ENCODE measurements around the gene ATP13A5. TPM values are rescaled to one million over a fixed set of nuclear protein-coding genes. Genes with fewer than 3 reads are reported as not detected.

The ATP13A5 gene
- total RNA-seq, 2 experiments from 2014 or later, result not detected

DNA sequence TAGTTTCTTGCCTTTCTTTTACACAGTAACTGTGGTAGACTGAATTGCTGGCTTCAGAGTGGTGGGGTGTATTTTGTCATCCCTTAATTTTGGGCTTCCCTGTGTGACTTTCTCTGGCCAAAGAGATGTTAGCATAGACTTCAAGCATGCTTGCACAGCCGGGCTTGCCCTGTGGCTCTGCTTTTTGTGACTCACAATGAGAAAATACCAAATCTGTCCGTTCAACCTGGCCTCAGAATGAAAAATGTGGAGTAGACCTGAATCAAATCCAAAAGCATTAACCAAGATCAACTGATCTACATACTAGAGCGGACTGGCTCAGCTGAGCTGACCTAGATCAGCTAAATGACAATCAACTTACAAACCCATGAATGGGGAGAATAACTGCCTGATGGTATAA lies 86.2 kb downstream of the ATP13A5 start:
- ChIA-PET POLR2A (no interaction called here), CTCF (no interaction called here)
- Mint-ChIP-seq H3K36me3 (ENCODE audit: low read depth) (no peaks in the 10 kb centered on the region), H3K27ac (no peak overlapping the region), H3K4me3 (no peak overlapping the region), H3K27me3 (ENCODE audit: low read depth) (no peaks in the 10 kb centered on the region), H3K4me1 (ENCODE audit: low read depth) (no peaks in the 10 kb centered on the region), H3K9me3 (ENCODE audit: insufficient read depth) (no peaks in the 10 kb centered on the region)
- DNase-seq, result no peak
- ATAC-seq, result no peak

DNA sequence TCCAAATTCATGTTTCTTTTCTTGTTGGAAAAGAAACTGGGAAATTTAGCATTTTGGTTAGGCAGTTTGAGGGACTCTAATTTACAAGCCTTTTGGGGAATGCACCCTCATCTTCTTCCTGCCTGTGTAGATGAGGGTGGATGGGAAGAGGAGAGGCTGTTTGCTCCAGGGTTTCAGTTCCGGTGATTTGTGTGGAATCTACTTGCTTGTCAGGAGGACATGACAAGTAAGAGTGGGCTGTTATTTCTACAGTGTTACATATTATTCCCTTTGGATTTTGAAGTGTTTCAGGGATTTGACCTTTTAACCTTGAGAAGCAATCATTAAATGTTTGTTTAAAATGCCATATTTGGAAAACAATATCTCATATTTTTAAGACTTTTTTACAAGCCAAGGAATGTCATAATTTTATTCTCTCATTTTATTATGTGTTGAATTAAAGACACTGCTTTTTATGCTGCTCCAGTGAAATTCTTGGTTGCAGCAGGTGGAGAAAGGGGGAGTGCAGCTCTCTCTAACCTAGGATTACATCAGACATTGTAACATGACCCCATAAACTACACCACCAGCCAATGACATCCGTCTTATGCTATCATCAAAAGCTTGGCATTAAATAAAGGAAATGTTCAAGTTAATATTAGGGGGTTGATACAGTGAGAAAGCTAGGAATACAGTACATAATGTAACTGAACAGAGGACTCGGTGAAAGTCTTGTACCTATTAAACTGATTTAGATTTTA lies 107.3 kb downstream of the ATP13A5 start:
- no peaks in the 10 kb centered on the region for H3K27me3 Mint-ChIP-seq (ENCODE audit: low read depth)
- no peak for ATAC-seq
- H3K4me1 Mint-ChIP-seq (ENCODE audit: low read depth), result no peaks in the 10 kb centered on the region
- no peak overlapping the region for H3K4me3 Mint-ChIP-seq
- no peak for DNase-seq
- POLR2A ChIA-PET, result no interaction called here
- H3K27ac Mint-ChIP-seq, result no peak overlapping the region
- no peaks in the 10 kb centered on the region for H3K36me3 Mint-ChIP-seq (ENCODE audit: low read depth)
- CTCF ChIA-PET, result no interaction called here
- no peaks in the 10 kb centered on the region for H3K9me3 Mint-ChIP-seq (ENCODE audit: insufficient read depth)

- no peak for ATAC-seq
- Mint-ChIP-seq H3K27ac (no peak overlapping the region), H3K9me3 (ENCODE audit: insufficient read depth) (no peaks in the 10 kb centered on the region), H3K4me3 (no peak overlapping the region), H3K4me1 (ENCODE audit: low read depth) (no peaks in the 10 kb centered on the region), H3K27me3 (ENCODE audit: low read depth) (no peaks in the 10 kb centered on the region), H3K36me3 (ENCODE audit: low read depth) (no peaks in the 10 kb centered on the region)
- CTCF ChIA-PET, result no interaction called here
- no peak for DNase-seq
- POLR2A ChIA-PET, result no interaction called here
Observed at GRCh38 chr3:193270451-193270850, 108.1 kb downstream of the ATP13A5 start.

GRCh38 chr3:193269343-193270028 lies 109.1 kb downstream of the ATP13A5 start:
- ChIA-PET POLR2A (no interaction called here), CTCF (no interaction called here)
- H3K4me3 Mint-ChIP-seq, result no peak overlapping the region
- no peaks in the 10 kb centered on the region for H3K36me3 Mint-ChIP-seq (ENCODE audit: low read depth)
- no peaks in the 10 kb centered on the region for H3K9me3 Mint-ChIP-seq (ENCODE audit: insufficient read depth)
- H3K4me1 Mint-ChIP-seq (ENCODE audit: low read depth), result no peaks in the 10 kb centered on the region
- ATAC-seq (no peak), DNase-seq (no peak)
- no peaks in the 10 kb centered on the region for H3K27me3 Mint-ChIP-seq (ENCODE audit: low read depth)
- no peak overlapping the region for H3K27ac Mint-ChIP-seq

GRCh38 chr3:193262707-193263106 lies 115.8 kb downstream of the ATP13A5 start:
- no peaks in the 10 kb centered on the region for H3K36me3 Mint-ChIP-seq (ENCODE audit: low read depth)
- no peaks in the 10 kb centered on the region for H3K4me1 Mint-ChIP-seq (ENCODE audit: low read depth)
- ChIA-PET CTCF (no interaction called here), POLR2A (no interaction called here)
- H3K4me3 Mint-ChIP-seq, result no peak overlapping the region
- no peak for ATAC-seq
- no peak for DNase-seq
- H3K27me3 Mint-ChIP-seq (ENCODE audit: low read depth), result no peaks in the 10 kb centered on the region
- H3K9me3 Mint-ChIP-seq (ENCODE audit: insufficient read depth), result no peaks in the 10 kb centered on the region
- no peak overlapping the region for H3K27ac Mint-ChIP-seq

- Mint-ChIP-seq H3K4me3 (no peak overlapping the region), H3K36me3 (ENCODE audit: low read depth) (no peaks in the 10 kb centered on the region)
Observed at GRCh38 chr3:193261970-193262369, 116.6 kb downstream of the ATP13A5 start.

GRCh38 chr3:193253986-193254660 lies 124.4 kb downstream of the ATP13A5 start:
- no peak for ATAC-seq
- no peak for DNase-seq
- Mint-ChIP-seq H3K36me3 (ENCODE audit: low read depth) (no peaks in the 10 kb centered on the region), H3K27me3 (ENCODE audit: low read depth) (no peaks in the 10 kb centered on the region), H3K27ac (no peak overlapping the region), H3K4me1 (ENCODE audit: low read depth) (no peaks in the 10 kb centered on the region), H3K4me3 (no peak overlapping the region), H3K9me3 (ENCODE audit: insufficient read depth) (peaks cover 14% of the 10 kb centered on the region)
- ChIA-PET POLR2A (no interaction called here), CTCF (no interaction called here)

More at GRCh38 chr3:193261970-193262369, 116.6 kb downstream of the ATP13A5 start:
- Mint-ChIP-seq H3K27ac (no peak overlapping the region), H3K27me3 (ENCODE audit: low read depth) (no peaks in the 10 kb centered on the region), H3K9me3 (ENCODE audit: insufficient read depth) (no peaks in the 10 kb centered on the region), H3K4me1 (ENCODE audit: low read depth) (no peaks in the 10 kb centered on the region)
- ChIA-PET CTCF (no interaction called here), POLR2A (no interaction called here)
- no peak for ATAC-seq
- no peak for DNase-seq

DNA sequence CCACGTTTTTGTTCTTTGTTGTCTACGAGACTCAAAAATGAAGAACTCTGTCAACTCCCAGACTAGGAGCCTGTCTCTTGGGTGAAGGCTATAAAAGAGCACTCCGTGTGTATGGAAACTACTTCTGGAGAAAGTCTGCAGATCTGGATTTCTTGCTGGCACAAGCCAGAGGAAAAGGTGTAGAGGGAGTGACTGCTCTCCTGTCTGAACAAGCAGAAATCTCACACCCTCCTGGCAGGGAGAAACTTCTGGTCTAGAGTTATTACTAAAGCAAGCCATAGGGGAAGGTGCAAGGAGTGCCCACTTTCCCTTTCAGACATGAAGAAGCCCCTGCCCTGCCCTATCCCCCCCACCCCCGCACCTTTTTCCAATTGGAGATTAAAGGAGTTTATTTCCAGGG lies 128.1 kb downstream of the ATP13A5 start:
- no peak for ATAC-seq
- no peaks in the 10 kb centered on the region for H3K4me1 Mint-ChIP-seq (ENCODE audit: low read depth)
- no peak for DNase-seq
- POLR2A ChIA-PET, result no interaction called here
- H3K27me3 Mint-ChIP-seq (ENCODE audit: low read depth), result no peaks in the 10 kb centered on the region
- H3K36me3 Mint-ChIP-seq (ENCODE audit: low read depth), result no peaks in the 10 kb centered on the region
- no peak overlapping the region for H3K27ac Mint-ChIP-seq
- peaks cover 26% of the 10 kb centered on the region for H3K9me3 Mint-ChIP-seq (ENCODE audit: insufficient read depth)
- no peak overlapping the region for H3K4me3 Mint-ChIP-seq
- CTCF ChIA-PET, result no interaction called here

GRCh38 chr3:193248848-193249468 lies 129.6 kb downstream of the ATP13A5 start:
- DNase-seq (no peak), ATAC-seq (no peak)
- POLR2A ChIA-PET, result no interaction called here
- Mint-ChIP-seq H3K27me3 (ENCODE audit: low read depth) (no peaks in the 10 kb centered on the region), H3K4me1 (ENCODE audit: low read depth) (no peaks in the 10 kb centered on the region), H3K36me3 (ENCODE audit: low read depth) (no peaks in the 10 kb centered on the region), H3K4me3 (no peak overlapping the region), H3K9me3 (ENCODE audit: insufficient read depth) (peaks cover 26% of the 10 kb centered on the region), H3K27ac (no peak overlapping the region)
- CTCF ChIA-PET, result no interaction called here

DNA sequence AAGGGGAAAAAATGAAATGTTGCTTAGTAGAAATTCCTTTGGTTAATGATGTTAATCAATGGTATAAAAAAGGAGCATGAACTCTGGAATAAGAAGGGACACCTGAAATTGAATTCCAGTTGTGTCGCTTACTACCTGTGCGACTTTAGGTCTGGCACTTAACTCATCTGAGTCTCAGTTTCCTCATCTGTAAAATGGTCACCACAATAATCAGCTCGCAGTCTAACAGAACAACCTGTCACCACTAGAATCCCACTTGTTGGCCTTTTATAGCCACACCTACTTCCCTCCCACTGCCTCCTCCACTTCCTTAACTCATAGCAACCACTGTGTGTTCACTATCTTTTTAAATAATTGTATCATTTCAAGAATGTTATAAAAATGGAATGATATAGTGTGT lies 135.0 kb downstream of the ATP13A5 start:
- ChIA-PET CTCF (no interaction called here), POLR2A (no interaction called here)
- H3K4me1 Mint-ChIP-seq (ENCODE audit: low read depth), result no peaks in the 10 kb centered on the region
- H3K36me3 Mint-ChIP-seq (ENCODE audit: low read depth), result no peaks in the 10 kb centered on the region
- H3K4me3 Mint-ChIP-seq, result no peak overlapping the region
- H3K27me3 Mint-ChIP-seq (ENCODE audit: low read depth), result peaks cover 29% of the 10 kb centered on the region
- no peak overlapping the region for H3K27ac Mint-ChIP-seq
- DNase-seq (no peak), ATAC-seq (no peak)
- peaks cover 7% of the 10 kb centered on the region for H3K9me3 Mint-ChIP-seq (ENCODE audit: insufficient read depth)

GRCh38 chr3:193241716-193242115 lies 136.8 kb downstream of the ATP13A5 start:
- ChIA-PET CTCF (no interaction called here), POLR2A (interaction anchor here (0.7 kb wide), 1 partner anchor 282 kb away, joined by 3 read pairs; no protein-coding TSS in a partner anchor)
- H3K27ac Mint-ChIP-seq, result no peak overlapping the region
- peaks cover 2% of the 10 kb centered on the region for H3K9me3 Mint-ChIP-seq (ENCODE audit: insufficient read depth)
- H3K27me3 Mint-ChIP-seq (ENCODE audit: low read depth), result peaks cover 29% of the 10 kb centered on the region
- no peaks in the 10 kb centered on the region for H3K4me1 Mint-ChIP-seq (ENCODE audit: low read depth)
- H3K4me3 Mint-ChIP-seq, result no peak overlapping the region
- no peak for ATAC-seq
- H3K36me3 Mint-ChIP-seq (ENCODE audit: low read depth), result no peaks in the 10 kb centered on the region
- DNase-seq, result no peak

Data from activated CD8-positive, alpha-beta T cell treated with anti-CD3 and anti-CD28 coated beads, Interleukin-2, amount 10 ng/mL, durations not matched to agents 7 days and 5 days (primary cell).